ENCODE measurements around the gene ITK.

DNA sequence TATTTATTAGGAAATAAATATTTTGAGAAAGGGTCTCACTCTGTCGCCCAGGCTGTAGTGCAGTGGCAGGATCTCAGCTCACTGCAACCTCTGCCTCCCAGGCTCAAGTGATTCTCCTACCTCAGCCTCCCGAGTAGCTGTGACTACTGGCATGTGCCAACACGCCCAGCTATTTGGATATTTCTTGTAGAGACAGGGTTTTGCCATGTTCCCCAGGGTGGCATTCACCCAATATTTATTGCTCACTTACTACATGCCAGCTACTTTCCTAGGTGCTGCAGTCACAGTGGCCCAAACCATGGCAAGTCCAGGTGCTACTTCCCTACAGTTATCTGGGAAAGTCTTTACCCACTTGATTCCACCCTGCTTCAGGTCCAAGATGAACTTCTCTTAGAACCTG is 29.6 kb upstream of the ITK start:
- TF ChIP-seq, protein P1, sequence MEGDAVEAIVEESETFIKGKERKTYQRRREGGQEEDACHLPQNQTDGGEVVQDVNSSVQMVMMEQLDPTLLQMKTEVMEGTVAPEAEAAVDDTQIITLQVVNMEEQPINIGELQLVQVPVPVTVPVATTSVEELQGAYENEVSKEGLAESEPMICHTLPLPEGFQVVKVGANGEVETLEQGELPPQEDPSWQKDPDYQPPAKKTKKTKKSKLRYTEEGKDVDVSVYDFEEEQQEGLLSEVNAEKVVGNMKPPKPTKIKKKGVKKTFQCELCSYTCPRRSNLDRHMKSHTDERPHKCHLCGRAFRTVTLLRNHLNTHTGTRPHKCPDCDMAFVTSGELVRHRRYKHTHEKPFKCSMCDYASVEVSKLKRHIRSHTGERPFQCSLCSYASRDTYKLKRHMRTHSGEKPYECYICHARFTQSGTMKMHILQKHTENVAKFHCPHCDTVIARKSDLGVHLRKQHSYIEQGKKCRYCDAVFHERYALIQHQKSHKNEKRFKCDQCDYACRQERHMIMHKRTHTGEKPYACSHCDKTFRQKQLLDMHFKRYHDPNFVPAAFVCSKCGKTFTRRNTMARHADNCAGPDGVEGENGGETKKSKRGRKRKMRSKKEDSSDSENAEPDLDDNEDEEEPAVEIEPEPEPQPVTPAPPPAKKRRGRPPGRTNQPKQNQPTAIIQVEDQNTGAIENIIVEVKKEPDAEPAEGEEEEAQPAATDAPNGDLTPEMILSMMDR (IDR thresholded peaks at IDR 0.05; ENCODE audit: insufficient read depth, low read length, poor library complexity, severe bottlenecking) = no peak
- no peak for TF ChIP-seq EZH2phosphoT487 (conservative IDR thresholded peaks at IDR 0.05; ENCODE audit: low read length)

Measured in SU-DHL-6 (cell line).